ENCODE data around the gene OR2Y1.

- TF ChIP-seq CTCF (IDR thresholded peaks at IDR 0.05): no peak
- no peak for TF ChIP-seq POLR2A (IDR thresholded peaks at IDR 0.05)
- TF ChIP-seq EP300 (IDR thresholded peaks at IDR 0.05): no peak
Observed at GRCh38 chr5:180692429-180692828, 47.4 kb downstream of the OR2Y1 start.
